A673 (cell line): ENCODE measurements around the gene BANK1.

Experiments
- EZH2 ChIP-seq: fragments of 200-600 bp; sonication (generic); IDR thresholded peaks from 2 replicates; pipeline ENCODE4 v1.6.1; 2017; ENCODE audit warnings: borderline replicate concordance, low read depth, mild to moderate bottlenecking, mixed read lengths, antibody characterized with exemption, low read length; ENCODE audit not compliant: poor library complexity, severe bottlenecking
- TF ChIP-seq, protein P1 (sequence below): fragments of 300-800, 200-600 bp; sonication (generic); conservative IDR thresholded peaks from 2 replicates; pipeline ENCODE4 v1.5.1; 2017; ENCODE audit warnings: low read depth, mild to moderate bottlenecking, antibody characterized with exemption, low read length, moderate library complexity, mixed read lengths

DNA sequence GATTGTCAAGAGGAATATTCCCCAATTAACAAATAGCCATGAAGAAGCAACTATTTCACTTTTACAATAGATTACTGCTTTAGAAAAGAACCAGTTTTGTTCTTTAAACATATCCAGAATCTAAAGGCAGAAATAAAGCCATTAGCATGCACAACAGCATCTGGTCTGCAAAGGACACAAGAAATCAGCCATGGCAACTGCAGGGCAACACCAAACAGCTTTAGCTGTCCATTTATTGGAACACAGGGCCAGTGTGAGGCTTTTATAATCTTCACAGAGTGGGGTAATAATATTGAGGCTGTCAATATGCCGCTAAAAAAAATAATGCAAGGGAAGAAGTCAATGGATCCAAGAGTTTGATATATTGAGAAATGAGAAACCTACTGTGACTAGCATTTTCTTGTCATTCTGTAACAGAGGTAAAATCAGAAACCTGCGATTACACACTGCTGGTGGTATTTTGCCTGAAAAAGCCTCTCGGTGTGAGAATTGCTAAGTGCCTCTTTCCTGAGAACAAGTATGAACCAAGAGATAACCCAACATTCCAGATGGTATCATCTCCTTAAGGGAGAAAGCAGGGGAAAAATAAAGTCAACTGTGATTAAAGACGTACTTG, 2.7 kb upstream of the BANK1 start:
- TF ChIP-seq EZH2 = no peak
- TF ChIP-seq, protein P1, sequence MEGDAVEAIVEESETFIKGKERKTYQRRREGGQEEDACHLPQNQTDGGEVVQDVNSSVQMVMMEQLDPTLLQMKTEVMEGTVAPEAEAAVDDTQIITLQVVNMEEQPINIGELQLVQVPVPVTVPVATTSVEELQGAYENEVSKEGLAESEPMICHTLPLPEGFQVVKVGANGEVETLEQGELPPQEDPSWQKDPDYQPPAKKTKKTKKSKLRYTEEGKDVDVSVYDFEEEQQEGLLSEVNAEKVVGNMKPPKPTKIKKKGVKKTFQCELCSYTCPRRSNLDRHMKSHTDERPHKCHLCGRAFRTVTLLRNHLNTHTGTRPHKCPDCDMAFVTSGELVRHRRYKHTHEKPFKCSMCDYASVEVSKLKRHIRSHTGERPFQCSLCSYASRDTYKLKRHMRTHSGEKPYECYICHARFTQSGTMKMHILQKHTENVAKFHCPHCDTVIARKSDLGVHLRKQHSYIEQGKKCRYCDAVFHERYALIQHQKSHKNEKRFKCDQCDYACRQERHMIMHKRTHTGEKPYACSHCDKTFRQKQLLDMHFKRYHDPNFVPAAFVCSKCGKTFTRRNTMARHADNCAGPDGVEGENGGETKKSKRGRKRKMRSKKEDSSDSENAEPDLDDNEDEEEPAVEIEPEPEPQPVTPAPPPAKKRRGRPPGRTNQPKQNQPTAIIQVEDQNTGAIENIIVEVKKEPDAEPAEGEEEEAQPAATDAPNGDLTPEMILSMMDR = no peak
